ENCODE data around the gene CCDC28B.

CCDC28B gene

DNA sequence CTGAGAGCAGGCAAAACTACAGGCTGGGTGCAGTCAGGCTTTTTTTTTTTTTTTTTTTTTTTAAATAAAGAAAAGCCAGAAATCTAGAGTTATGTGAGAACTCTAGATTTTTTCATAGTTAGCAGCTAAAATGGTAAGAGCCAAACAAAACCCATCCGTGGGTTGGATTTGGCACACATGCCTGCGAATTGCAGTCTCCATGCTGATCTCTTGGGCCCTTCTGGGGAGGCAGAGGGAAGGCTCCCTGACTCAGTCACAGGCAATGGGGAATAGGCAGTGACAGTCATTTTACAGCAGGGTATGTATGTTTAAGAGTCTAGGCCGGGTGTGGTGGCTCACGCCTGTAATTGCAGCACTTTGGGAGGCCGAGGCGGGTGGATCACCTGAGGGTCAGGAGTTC lies 18.3 kb upstream of the CCDC28B start:
- peak overlapping the region; percentile 41 to 91 for H3K27ac Mint-ChIP-seq
- no peaks in the 10 kb centered on the region for H3K27me3 Mint-ChIP-seq
- H3K4me3 Mint-ChIP-seq = peak overlapping the region; percentile 65 to 99
- no peak for ATAC-seq
- DNase-seq = no peak
- no peaks in the 10 kb centered on the region for H3K9me3 Mint-ChIP-seq
- H3K4me1 Mint-ChIP-seq = peaks cover 75% of the 10 kb centered on the region

DNA sequence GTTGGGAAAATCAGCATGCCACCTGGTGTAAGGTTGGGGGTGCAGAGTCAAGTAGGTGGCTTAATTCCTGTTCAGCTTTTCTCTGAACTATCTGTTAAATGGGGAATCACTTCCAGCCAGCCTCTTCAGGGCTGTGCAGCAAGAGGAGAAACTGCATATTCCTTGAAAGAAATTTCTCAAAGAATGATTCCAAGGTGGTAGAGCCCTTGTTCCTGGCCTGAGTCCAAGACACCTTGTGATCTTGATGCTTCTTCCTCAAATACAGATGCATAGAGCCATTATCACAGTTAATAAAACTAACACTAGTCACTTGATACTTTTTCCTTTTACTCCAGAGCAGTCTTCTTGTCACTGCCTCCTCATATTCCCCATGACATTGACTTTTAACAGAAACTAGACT lies 15.7 kb upstream of the CCDC28B start:
- Mint-ChIP-seq H3K9me3 (no peaks in the 10 kb centered on the region), H3K27me3 (no peaks in the 10 kb centered on the region), H3K4me3 (peak overlapping the region; percentile 58 to 60), H3K27ac (peak overlapping the region; percentile 55 to 66), H3K4me1 (peaks cover 72% of the 10 kb centered on the region)
- ATAC-seq (no peak), DNase-seq (no peak)

- DNase-seq (peak in 1 of 2 donors; percentile 45), ATAC-seq (peak; percentile 83)
- Mint-ChIP-seq H3K9me3 (no peaks in the 10 kb centered on the region), H3K27me3 (no peaks in the 10 kb centered on the region), H3K27ac (peak overlapping the region; percentile 100), H3K4me1 (peaks cover 62% of the 10 kb centered on the region), H3K4me3 (peak overlapping the region; percentile 81)
Measured at GRCh38 chr1:32186077-32186476, 14.3 kb upstream of the CCDC28B start.

DNA sequence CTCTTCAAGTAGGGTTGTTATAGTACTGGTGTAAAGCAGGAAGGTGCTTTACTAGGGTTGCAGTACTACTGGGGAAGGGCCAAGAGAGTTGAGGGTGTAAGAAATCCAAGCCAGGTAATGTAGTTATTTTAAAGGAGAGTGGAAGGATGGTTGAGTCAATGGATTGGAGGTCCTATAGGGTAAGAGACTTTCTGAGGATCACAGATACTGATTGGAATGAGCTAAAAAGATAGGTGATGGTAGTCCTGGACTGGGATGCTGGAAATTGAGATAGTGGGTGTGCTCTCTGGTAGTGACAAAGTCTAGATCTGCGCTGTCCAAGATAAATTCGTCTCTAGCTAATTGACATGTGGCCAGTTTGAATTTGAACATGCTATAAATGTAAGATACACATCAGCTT lies 13.9 kb upstream of the CCDC28B start:
- Mint-ChIP-seq H3K4me1 (peaks cover 60% of the 10 kb centered on the region), H3K27ac (peak overlapping the region; percentile 100), H3K4me3 (peak overlapping the region; percentile 81), H3K9me3 (no peaks in the 10 kb centered on the region), H3K27me3 (no peaks in the 10 kb centered on the region)
- no peak for DNase-seq
- peak; percentile 6 for ATAC-seq

DNA sequence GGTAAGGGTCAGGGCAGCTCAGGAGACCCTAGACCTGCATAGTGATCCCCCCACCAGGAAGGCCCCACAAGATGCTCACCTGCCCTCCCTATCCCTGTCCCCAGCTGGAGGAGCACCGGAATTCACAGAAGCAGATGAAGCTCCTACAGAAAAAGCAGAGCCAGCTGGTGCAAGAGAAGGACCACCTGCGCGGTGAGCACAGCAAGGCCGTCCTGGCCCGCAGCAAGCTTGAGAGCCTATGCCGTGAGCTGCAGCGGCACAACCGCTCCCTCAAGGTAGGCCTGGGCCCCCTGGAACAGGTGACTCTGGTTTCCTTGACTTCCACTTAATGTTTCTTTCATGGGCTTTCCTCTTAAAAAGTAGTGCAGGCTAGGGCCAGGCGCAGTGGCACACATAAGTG lies 12.5 kb upstream of the CCDC28B start:
- no peaks in the 10 kb centered on the region for H3K9me3 Mint-ChIP-seq
- DNase-seq (no peak), ATAC-seq (no peak)
- H3K4me3 Mint-ChIP-seq = no peak overlapping the region
- no peaks in the 10 kb centered on the region for H3K27me3 Mint-ChIP-seq
- H3K4me1 Mint-ChIP-seq = peaks cover 60% of the 10 kb centered on the region
- H3K27ac Mint-ChIP-seq = peak overlapping the region in 1 of 2 donors; percentile 13

DNA sequence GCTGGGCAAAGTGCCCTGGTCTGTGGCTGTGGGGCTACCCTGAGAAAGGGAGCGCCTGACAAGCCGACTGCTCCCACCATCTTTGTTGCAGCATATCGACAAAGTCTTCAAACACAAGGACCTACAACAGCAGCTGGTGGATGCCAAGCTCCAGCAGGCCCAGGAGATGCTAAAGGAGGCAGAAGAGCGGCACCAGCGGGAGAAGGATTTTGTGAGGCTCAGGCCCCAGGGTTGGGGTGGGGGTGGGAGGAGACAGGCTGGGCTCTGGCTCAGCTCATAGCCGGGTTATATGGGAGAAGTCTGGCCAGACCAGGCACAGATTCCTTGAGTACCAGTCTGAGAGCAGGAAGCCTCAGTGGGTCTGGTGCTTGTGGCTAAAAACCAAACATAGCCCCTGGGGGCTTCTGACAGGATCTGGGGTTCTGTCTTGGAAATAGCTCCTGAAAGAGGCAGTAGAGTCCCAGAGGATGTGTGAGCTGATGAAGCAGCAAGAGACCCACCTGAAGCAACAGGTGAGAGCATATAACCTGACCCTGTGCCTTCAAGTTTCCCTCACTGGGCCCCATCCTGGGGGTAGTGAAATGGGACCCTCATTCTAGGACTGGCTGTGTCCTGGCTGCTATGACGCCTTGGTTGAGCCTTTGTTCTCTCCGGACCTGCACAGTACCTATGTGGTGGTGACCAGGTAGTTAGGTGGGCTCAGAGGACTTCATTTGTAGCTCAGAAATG lies 8.0 kb upstream of the CCDC28B start:
- Mint-ChIP-seq H3K27me3 (no peaks in the 10 kb centered on the region), H3K9me3 (no peaks in the 10 kb centered on the region), H3K4me3 (no peak overlapping the region), H3K27ac (no peak overlapping the region), H3K4me1 (peaks cover 67% of the 10 kb centered on the region)
- DNase-seq = no peak
- no peak for ATAC-seq

DNA sequence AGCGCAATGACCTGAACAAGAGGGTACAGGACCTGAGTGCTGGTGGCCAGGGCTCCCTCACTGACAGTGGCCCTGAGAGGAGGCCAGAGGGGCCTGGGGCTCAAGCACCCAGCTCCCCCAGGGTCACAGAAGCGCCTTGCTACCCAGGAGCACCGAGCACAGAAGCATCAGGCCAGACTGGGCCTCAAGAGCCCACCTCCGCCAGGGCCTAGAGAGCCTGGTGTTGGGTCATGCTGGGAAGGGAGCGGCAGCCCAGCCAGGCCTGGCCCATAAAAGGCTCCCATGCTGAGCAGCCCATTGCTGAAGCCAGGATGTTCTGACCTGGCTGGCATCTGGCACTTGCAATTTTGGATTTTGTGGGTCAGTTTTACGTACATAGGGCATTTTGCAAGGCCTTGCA lies 5.4 kb upstream of the CCDC28B start:
- ATAC-seq (no peak), DNase-seq (no peak)
- peaks cover 83% of the 10 kb centered on the region for H3K4me1 Mint-ChIP-seq
- H3K4me3 Mint-ChIP-seq = no peak overlapping the region
- H3K27ac Mint-ChIP-seq = no peak overlapping the region
- no peaks in the 10 kb centered on the region for H3K27me3 Mint-ChIP-seq
- H3K9me3 Mint-ChIP-seq = no peaks in the 10 kb centered on the region

GRCh38 chr1:32195531-32195930 lies 4.9 kb upstream of the CCDC28B start:
- Mint-ChIP-seq H3K9me3 (no peaks in the 10 kb centered on the region), H3K27ac (no peak overlapping the region), H3K4me3 (no peak overlapping the region), H3K4me1 (peaks cover 89% of the 10 kb centered on the region), H3K27me3 (no peaks in the 10 kb centered on the region)
- DNase-seq = no peak
- no peak for ATAC-seq

DNA sequence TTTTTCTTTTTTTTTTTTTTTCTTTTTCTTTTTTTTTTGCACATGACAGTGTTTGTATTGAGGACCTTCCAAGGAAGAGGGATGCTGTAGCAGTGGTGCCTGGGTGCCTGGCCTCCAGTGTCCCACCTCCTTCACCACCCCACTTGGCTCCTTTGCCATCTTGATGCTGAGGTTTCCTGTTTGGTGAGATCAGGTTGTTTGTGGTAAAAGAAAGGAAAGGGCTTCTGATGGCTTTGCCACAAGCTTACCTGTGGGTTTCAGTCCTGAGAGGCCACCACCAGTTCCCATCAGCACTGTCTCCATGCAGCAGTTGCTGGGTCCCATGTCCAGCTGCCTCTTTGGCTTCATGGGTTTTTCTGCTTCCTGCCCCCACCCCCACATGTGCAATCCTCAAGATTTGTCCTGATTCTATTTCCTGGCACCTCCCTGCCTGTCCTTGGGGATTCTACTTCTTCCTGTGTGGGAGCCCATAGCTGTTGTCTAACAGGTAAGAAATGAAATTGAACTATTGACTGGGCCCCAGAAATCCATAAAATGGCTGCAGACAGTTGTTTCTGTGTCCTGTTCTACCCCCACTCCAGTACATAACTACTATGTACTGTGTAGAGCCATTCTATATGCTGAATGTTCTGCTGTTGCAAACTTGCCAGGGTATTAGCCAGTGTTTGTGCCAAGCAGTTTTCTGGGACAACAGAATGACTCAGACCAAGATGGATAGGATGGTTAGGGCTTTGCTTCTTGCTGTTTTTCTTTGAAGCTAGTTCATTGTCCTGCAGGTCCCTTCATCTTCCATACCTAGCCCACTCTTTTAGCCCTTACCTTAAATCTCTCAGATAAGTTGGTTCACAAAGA lies 4.2 kb upstream of the CCDC28B start:
- peak overlapping the region in 1 of 2 donors; percentile 70 for H3K27ac Mint-ChIP-seq
- H3K9me3 Mint-ChIP-seq = no peaks in the 10 kb centered on the region
- H3K4me1 Mint-ChIP-seq = peaks cover 93% of the 10 kb centered on the region
- ATAC-seq = peak; percentile 35
- no peaks in the 10 kb centered on the region for H3K27me3 Mint-ChIP-seq
- peak in 1 of 2 donors; percentile 33 for DNase-seq
- H3K4me3 Mint-ChIP-seq = peak overlapping the region in 1 of 2 donors; percentile 46

- Mint-ChIP-seq H3K27me3 (no peaks in the 10 kb centered on the region), H3K4me3 (no peak overlapping the region), H3K4me1 (peaks cover 93% of the 10 kb centered on the region), H3K9me3 (no peaks in the 10 kb centered on the region), H3K27ac (no peak overlapping the region)
- ATAC-seq (no peak), DNase-seq (no peak)
Measured at GRCh38 chr1:32197074-32197473, 3.3 kb upstream of the CCDC28B start.

- no peak overlapping the region for H3K27ac Mint-ChIP-seq
- DNase-seq (no peak), ATAC-seq (no peak)
- no peaks in the 10 kb centered on the region for H3K27me3 Mint-ChIP-seq
- no peaks in the 10 kb centered on the region for H3K9me3 Mint-ChIP-seq
- H3K4me1 Mint-ChIP-seq = peaks cover 93% of the 10 kb centered on the region
- no peak overlapping the region for H3K4me3 Mint-ChIP-seq
Measured at GRCh38 chr1:32197837-32198236, 2.6 kb upstream of the CCDC28B start.

DNA sequence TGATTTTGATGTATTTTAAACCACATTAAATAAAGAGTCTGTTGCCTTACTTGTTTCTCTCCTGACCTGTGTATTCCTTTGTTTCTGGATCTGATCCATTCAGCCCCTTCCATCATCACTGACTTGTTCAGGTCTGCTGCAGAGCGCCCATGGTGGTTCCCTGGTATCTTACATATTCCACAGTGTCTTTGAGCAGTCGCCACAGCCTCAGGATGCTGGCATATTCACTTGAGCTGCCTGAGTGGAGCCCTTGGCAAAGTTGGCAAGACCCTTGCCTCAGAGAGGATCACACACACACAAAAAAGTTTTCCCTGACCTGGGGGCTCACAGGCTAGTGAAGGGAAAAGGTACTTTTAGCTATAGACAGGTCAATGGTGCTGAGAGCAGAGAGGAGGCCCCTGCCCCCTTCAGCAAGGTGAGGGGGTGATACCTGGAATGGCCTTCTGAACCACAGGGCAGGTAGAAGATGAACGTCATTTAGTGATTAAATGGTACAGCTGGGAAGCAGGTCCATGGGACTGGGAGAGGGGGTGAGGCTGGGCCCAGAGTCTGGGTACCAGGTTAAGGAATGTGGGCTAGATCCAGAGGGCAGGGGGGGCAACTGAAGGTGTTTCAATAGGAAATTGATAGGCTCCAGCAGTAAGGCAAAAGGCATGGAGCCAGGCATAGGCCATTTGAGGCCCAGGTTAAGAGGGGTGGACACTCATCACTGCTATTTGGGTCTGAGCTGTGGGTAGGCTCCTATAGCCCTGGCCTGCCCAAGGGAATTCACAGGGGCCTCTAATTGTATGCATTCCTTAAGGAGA lies 2.0 kb upstream of the CCDC28B start:
- Mint-ChIP-seq H3K4me3 (peak overlapping the region; percentile 22 to 77), H3K4me1 (peaks cover 93% of the 10 kb centered on the region)
- ATAC-seq = no peak

GRCh38 chr1:32199043-32199716 lies 1.2 kb upstream of the CCDC28B start:
- Mint-ChIP-seq H3K4me3 (peak overlapping the region; percentile 77 to 92), H3K27ac (peak overlapping the region; percentile 6 to 16), H3K27me3 (no peaks in the 10 kb centered on the region), H3K4me1 (peaks cover 93% of the 10 kb centered on the region), H3K9me3 (no peaks in the 10 kb centered on the region)
- DNase-seq (no peak), ATAC-seq (no peak)

More for the DNA sequence above, 2.0 kb upstream of the CCDC28B start:
- H3K27me3 Mint-ChIP-seq = no peaks in the 10 kb centered on the region
- DNase-seq = no peak
- no peak overlapping the region for H3K27ac Mint-ChIP-seq
- H3K9me3 Mint-ChIP-seq = no peaks in the 10 kb centered on the region

GRCh38 chr1:32199717-32200072 lies 700 bp upstream of the CCDC28B start:
- no peak for ATAC-seq
- no peaks in the 10 kb centered on the region for H3K9me3 Mint-ChIP-seq
- no peaks in the 10 kb centered on the region for H3K27me3 Mint-ChIP-seq
- no peak for DNase-seq
- peak overlapping the region; percentile 77 to 92 for H3K4me3 Mint-ChIP-seq
- no peak overlapping the region for H3K27ac Mint-ChIP-seq
- peaks cover 93% of the 10 kb centered on the region for H3K4me1 Mint-ChIP-seq

Data from stimulated activated naive CD8-positive, alpha-beta T cell treated with anti-CD3 and anti-CD28 coated beads, Interleukin-15, amount 100 ng/mL, for 72 hours (primary cell).